ENCODE measurements around the gene SLC17A5. TPM values are rescaled to one million over a fixed set of nuclear protein-coding genes. Genes with fewer than 3 reads are reported as not detected.

Gene SLC17A5
- polyA plus RNA-seq, 2 donors: 3.6 to 4.9 TPM

Other genes with a start within 250 kb of the SLC17A5 start
- gene CGAS, start 201.7 kb downstream of the SLC17A5 start, polyA plus RNA-seq: 1 to 10 TPM; 1.2 to 2.3 TPM
- 10 to 100 TPM; 11.8 to 15.8 TPM for gene MTO1, start 192.3 kb downstream of the SLC17A5 start, polyA plus RNA-seq
- gene EEF1A1, start 133.0 kb downstream of the SLC17A5 start, polyA plus RNA-seq: 1,000 to 10,000 TPM; 5,932 to 7,853 TPM
- 1 to 10 TPM; 3.6 to 7.9 TPM for gene CD109, start 42.2 kb upstream of the SLC17A5 start, polyA plus RNA-seq

Measured in esophagus (tissue), 2 donors.